Adrenal gland (tissue), 12 donors: ENCODE measurements around the gene LRRIQ1. TPM values are rescaled to one million over a fixed set of nuclear protein-coding genes. Genes with fewer than 3 reads are reported as not detected.
A peak's percentile ranks its signal among the peaks of the same experiment; 100 is the strongest.

Experiments used
- DNase-seq, 7 donors: peaks; one replicate each; pipeline ENCODE4 v3.0.0-alpha.2; 2019 to 2020
- H3K27ac ChIP-seq, 5 donors: fragments of 200-600 bp; sonication (generic) in 4 of 5; 1 replicate in 3 of 5; 2 replicates in 2 of 5; pipeline versions ENCODE4 v1.5.1 to v1.8.0; 2016 to 2020; ENCODE audit warnings: mild to moderate bottlenecking in 1 of 5
- H3K27me3 ChIP-seq: fragments of 200-600 bp; 2 replicates; pipeline ENCODE4 v1.8.0; 2021
- H3K36me3 ChIP-seq, 2 donors: fragments of 200-600 bp; replicated peaks in 1 of 2; 1 replicate in 1 of 2; 2 replicates in 1 of 2; pipeline versions ENCODE4 v1.5.1 to v1.8.0; 2018 to 2022
- H3K4me1 ChIP-seq, 2 donors: fragments of 200-600 bp; replicated peaks in 1 of 2; 1 replicate in 1 of 2; 2 replicates in 1 of 2; pipeline versions ENCODE4 v1.5.1 to v1.8.0; 2018 to 2021
- H3K4me3 ChIP-seq, 4 donors: fragments of 200-600 bp; sonication (generic) in 3 of 4; one replicate each; pipeline ENCODE4 v1.5.1; 2016 to 2018
- H3K9me3 ChIP-seq, 3 donors: fragments of 200-600 bp; sonication (generic) in 1 of 3; replicated peaks in 1 of 3; 1 replicate in 2 of 3; 2 replicates in 1 of 3; pipeline versions ENCODE4 v1.5.1 to v1.8.0; 2016 to 2021
- POLR2A ChIP-seq, 2 donors: fragments of 450-650 bp; IDR thresholded peaks; one replicate each; pipeline ENCODE4 v1.6.1; 2017; ENCODE audit warnings: antibody characterized with exemption in 2 of 2, mild to moderate bottlenecking in 2 of 2, moderate library complexity in 1 of 2
- WGBS, 4 donors: extraction: QIAGEN DNeasy Blood & Tissue Kit in 2 of 4; methylation state at CpG; one replicate each; pipeline versions ENCODE4 v1.1.5 to v1.1.7; 2013 to 2017; 5-methylcytosine and 5-hydroxymethylcytosine counted together
- intact Hi-C, 2 donors: fragments of 100-400 bp; cut with DNase I; formaldehyde crosslinking; loops; one replicate each; pipeline versions ENCODE4 v1.14.1 to v1.15.0; 2022 to 2023
- polyA plus RNA-seq, 3 donors: library from polyadenylated mRNA; stranded (reverse); fragments of 200-250 nt in 2 of 3; fragments of 350-450 nt in 1 of 3; fragmentation: Illumina TruSeq in 1 of 3; extraction: RNeasy Lipid Tissue Mini Kit (QIAGEN cat#74804) in 1 of 3; gene quantifications; one replicate each; pipeline ENCODE4 v1.2.3, GENCODE V29; 2013 to 2014
- total RNA-seq, 9 donors: library from RNA; depleted of rRNA in 4 of 9; stranded (reverse); fragments of >200 nt in 4 of 9; fragments of 120-200 nt in 1 of 9; fragmentation: NEBNext Ultra II Directional in 1 of 9; extraction: Animal tissue kit (Norgen Biotek cat#: 25700) in 1 of 9; gene quantifications; one replicate each; pipeline versions ENCODE4 v1.1.0 to v1.2.4, GENCODE V29; 2013 to 2023
- TF ChIP-seq, protein P1 (sequence below), 6 experiments: fragments of 450-650 bp in 4 of 6; fragments of 200-600 bp in 2 of 6; sonication (generic) in 1 of 6; IDR thresholded peaks; 1 replicate in 5 of 6; 2 replicates in 1 of 6; pipeline versions ENCODE4 v1.5.1 to v1.8.0; 2016 to 2021; ENCODE audit warnings: antibody characterized with exemption in 6 of 6, mild to moderate bottlenecking in 2 of 6, moderate library complexity in 1 of 6
- donor health status: healthy with polysubstance abuse.
- donor health status: Bipolar disorder and iron deficiency.
- donor health status: DM: yes; HTN: yes; CAD: no.
- donor health status: DM: no; HTN: no; CAD: no.
- donor health status: DM: no; HTN: no; CAD: no.
- donor health status: DM: yes; HTN: yes; CAD: no.

The LRRIQ1 gene
- total and polyA plus RNA-seq, 12 donors = 0.09 to 0.56 (median 0.34) TPM; not detected in 3

DNA sequence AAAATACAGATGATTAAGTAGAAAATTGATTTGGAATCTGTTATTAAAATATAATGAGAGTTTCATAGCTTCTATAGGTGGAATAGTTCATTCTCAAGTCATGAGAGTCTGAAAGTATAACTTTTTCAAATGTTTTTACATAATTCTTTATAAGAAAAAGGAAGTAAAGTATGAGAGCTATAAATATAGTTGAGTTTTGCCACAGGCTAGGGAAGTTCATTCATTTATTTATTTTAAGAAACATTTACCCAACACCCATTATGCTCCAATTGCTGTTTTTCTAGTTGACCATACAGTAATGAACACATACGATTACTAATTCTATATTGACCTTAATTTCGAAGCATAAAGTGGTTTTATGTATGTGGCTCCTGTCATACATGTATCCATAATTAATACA lies 24.8 kb downstream of the LRRIQ1 start:
- Histone ChIP-seq H3K4me1 (no peaks in the 10 kb centered on the region), H3K36me3 (no peaks in the 10 kb centered on the region), H3K27me3 (no peaks in the 10 kb centered on the region), H3K4me3 (no peak overlapping the region), H3K27ac (no peak overlapping the region), H3K9me3 (no peaks in the 10 kb centered on the region)
- WGBS, 4 donors = 47 to 62% (median 49%) methylated on average over 2 of the region's 2 CpGs
- DNase-seq = no peak
- intact Hi-C loops = no loop called here
- TF ChIP-seq, protein P1, sequence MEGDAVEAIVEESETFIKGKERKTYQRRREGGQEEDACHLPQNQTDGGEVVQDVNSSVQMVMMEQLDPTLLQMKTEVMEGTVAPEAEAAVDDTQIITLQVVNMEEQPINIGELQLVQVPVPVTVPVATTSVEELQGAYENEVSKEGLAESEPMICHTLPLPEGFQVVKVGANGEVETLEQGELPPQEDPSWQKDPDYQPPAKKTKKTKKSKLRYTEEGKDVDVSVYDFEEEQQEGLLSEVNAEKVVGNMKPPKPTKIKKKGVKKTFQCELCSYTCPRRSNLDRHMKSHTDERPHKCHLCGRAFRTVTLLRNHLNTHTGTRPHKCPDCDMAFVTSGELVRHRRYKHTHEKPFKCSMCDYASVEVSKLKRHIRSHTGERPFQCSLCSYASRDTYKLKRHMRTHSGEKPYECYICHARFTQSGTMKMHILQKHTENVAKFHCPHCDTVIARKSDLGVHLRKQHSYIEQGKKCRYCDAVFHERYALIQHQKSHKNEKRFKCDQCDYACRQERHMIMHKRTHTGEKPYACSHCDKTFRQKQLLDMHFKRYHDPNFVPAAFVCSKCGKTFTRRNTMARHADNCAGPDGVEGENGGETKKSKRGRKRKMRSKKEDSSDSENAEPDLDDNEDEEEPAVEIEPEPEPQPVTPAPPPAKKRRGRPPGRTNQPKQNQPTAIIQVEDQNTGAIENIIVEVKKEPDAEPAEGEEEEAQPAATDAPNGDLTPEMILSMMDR (IDR thresholded peaks at IDR 0.05) = no peak
- TF ChIP-seq POLR2A (IDR thresholded peaks at IDR 0.05) = no peak

DNA sequence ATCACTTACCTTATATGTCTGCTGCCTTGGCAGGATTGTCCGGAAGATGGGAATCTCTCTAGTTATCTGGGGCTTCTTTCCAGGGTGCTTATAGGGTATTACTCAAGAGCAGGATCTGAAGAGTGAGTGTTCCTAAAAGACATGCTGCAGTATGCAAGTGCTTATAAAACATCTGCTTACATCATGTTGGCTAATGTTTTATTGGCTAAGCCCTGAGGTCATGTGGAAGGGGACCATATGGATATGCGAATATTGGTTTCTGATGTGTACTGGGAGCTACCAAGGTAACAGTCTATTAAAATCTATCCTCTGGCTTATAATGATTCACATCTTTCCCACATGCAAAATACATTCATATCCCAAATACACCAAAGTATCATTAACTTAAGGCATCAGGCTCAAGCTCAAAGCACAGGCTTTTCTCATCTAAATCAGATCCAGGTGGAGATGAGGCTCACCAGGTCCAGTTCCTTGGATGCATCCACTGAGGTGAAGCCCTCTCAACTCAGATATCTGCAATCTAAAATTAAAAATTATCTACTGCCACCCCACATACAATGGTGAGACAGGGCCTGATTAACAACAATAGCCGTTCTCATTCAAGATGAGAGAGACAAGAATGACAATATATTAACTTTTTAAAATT lies 29.8 kb downstream of the LRRIQ1 start:
- Histone ChIP-seq H3K27ac (no peak overlapping the region), H3K36me3 (no peaks in the 10 kb centered on the region), H3K4me3 (no peak overlapping the region), H3K4me1 (no peaks in the 10 kb centered on the region), H3K9me3 (no peaks in the 10 kb centered on the region), H3K27me3 (no peaks in the 10 kb centered on the region)
- intact Hi-C loops = no loop called here
- 70 to 82% (median 79%) methylated on average over 2 to 3 of the region's 3 CpGs for WGBS, 4 donors
- TF ChIP-seq, protein P1 (IDR thresholded peaks at IDR 0.05) = no peak
- TF ChIP-seq POLR2A (IDR thresholded peaks at IDR 0.05) = no peak
- no peak for DNase-seq

DNA sequence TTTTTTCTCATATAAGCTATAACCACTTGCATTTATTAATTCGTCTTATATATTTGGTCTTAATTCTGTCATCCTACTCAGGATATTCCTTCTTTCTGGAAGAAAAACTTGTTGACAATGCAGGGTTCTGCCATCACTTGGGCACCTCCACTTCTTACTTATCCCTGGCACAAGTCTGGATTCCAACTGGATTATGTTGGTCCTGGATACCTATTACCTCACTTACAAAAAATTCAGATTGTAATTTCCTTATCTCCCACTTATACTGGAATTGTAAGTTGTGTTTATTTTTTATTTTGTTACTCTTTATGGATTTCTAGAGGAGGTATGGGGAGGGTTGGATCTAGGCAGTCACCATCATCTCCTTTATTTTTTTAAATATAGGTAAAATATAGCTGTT lies 36.7 kb downstream of the LRRIQ1 start:
- intact Hi-C loops = no loop called here
- no peak for TF ChIP-seq POLR2A (IDR thresholded peaks at IDR 0.05)
- TF ChIP-seq, protein P1 (IDR thresholded peaks at IDR 0.05) = no peak
- 55 to 79% (median 77%) methylated on average over 1 of the region's 1 CpG for WGBS, 4 donors
- Histone ChIP-seq H3K27me3 (peaks cover 3% of the 10 kb centered on the region), H3K4me3 (no peak overlapping the region), H3K4me1 (no peaks in the 10 kb centered on the region), H3K9me3 (no peaks in the 10 kb centered on the region), H3K36me3 (no peaks in the 10 kb centered on the region), H3K27ac (no peak overlapping the region)
- no peak for DNase-seq

DNA sequence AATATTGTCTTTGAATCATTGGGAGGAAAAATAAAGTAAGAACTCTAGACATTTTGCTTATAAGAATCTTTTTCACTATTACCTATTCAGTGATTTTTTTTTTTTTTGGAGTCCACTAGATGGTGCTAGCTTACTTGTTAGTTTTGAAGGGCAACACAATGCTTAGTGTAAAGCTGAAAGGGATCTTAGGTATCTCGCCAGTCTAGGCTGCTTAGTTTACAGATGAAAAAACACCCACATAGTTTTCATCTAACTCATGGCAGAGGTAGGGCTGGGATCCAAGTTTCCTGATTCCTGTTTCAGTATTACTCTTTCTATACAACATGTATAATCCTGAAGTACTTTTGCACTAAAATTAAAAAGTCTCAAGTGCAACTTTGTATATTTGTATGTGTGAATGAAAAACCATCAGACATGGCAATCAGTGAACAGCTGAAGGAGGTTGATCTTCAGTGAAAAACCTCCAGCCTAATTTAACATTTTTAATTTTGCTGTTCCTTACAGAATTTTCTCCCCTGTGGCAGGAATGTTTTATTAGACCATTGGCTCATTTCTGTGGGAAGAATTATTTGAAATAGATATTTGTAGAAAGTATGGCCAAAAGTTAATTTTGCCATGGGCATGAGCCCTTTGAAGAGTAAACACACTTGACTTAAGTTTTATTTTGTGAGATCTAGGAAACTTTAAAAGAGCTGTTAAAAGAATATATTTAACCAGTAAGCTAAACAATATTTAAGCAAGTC lies 40.7 kb downstream of the LRRIQ1 start:
- WGBS, 4 donors = 0 to 2% (median 0%) methylated on average over 1 of the region's 1 CpG
- H3K4me1 ChIP-seq = no peaks in the 10 kb centered on the region
- H3K36me3 ChIP-seq = no peaks in the 10 kb centered on the region
- intact Hi-C loops = no loop called here
- H3K9me3 ChIP-seq = no peaks in the 10 kb centered on the region
- TF ChIP-seq, protein P1 (IDR thresholded peaks at IDR 0.05) = peak in 5 of 6 experiments; percentile 9 to 48 (median 34)
- TF ChIP-seq POLR2A (IDR thresholded peaks at IDR 0.05) = no peak
- H3K27ac ChIP-seq = no peak overlapping the region
- no peak overlapping the region for H3K4me3 ChIP-seq
- no peak for DNase-seq
- H3K27me3 ChIP-seq = peaks cover 3% of the 10 kb centered on the region
